ENCODE data around the gene NRTN. TPM values are rescaled to one million over a fixed set of nuclear protein-coding genes. Genes with fewer than 3 reads are reported as not detected.

NRTN gene
- total and polyA plus RNA-seq, 2 of the 13 experiments (the other 11 are each of a cell fraction or from before 2014, with no cell fraction given): 4.1 to 5.3 TPM

DNA sequence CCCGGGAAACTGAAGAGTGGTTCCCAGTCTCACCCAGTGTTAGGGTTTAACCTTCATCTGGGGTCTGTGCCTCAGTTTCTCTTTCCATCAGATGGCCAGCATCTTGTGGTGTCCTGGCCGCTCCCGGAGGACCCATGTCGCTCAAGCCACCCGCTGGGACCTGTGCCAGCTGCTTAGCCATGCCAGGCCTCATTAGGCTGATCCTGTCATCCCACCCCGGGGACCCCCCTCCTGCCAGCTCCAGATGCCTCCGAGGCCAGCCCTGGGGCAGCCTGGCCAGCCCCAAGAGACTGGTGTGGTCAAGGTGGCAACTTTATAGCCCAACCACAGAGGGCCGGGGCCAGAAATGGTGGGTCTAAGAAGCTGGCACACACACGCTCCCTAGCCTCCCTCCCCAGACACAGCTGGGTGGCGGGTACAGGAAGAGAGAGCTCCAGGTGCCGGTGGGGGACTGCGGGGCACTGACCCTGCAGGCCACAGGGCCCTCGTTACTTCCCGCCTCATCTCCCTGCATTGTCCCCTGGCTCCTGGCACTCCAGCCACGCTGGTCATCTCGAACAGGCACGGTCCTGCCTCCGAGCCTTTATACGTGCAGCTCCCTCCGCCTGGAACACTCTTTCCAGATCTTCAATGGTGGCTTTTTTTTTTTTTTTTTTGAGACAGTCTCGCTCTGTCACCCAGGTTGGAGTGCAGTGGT lies 3.4 kb downstream of the NRTN start:
- Histone ChIP-seq H3K4me3 (replicated peaks in 1 of 3; ENCODE audit: insufficient read depth in 1 of 3, low read depth in 2 of 3, low read length in 3 of 3) (no peak overlapping the region), H3K9me3 (ENCODE audit: low read length) (no peaks in the 10 kb centered on the region), H4K20me1 (ENCODE audit: insufficient read depth, low read length) (no peaks in the 10 kb centered on the region), H3K9ac (ENCODE audit: insufficient read depth, low read depth, low read length) (no peak overlapping the region), H3K79me2 (ENCODE audit: insufficient read depth, low read length) (no peaks in the 10 kb centered on the region), H3K27me3 (ENCODE audit: control insufficient read depth in 1 of 2, insufficient read depth in 2 of 2, low read length in 2 of 2) (no peaks in the 10 kb centered on the region), H3K4me2 (ENCODE audit: low read depth, low read length) (no peak overlapping the region), H3K36me3 (replicated peaks in 1 of 2; ENCODE audit: control insufficient read depth in 1 of 2, insufficient read depth in 2 of 2, low read length in 2 of 2) (no peaks in the 10 kb centered on the region), H3K4me1 (ENCODE audit: insufficient read depth, low read length) (peaks cover 32% of the 10 kb centered on the region), H2AFZ (ENCODE audit: low read length) (no peak overlapping the region), H3K27ac (ENCODE audit: extremely low read length, insufficient read depth, low read length) (no peak overlapping the region)
- DNase-seq (ENCODE audit: low spot score): no peak
- WGBS (ENCODE audit: low lambda C conversion rate): 97% methylated on average over 14 of the region's 21 CpGs
- in situ Hi-C loops (cut with HindIII; ENCODE audit: extremely low pct_ligation_motif_present, low pct_unique_long_range_greater_than_20kb): loop anchor here (5.0 kb wide), 1 partner anchor 84 kb away; no protein-coding TSS in a partner anchor
- no TSS peak for BruUV-seq (replicated peaks)
- ATAC-seq: no peak
- ChIA-PET CTCF (ENCODE audit: low intra/inter-chr PET ratio, low total read pairs) (no interaction called here), POLR2A (interaction anchor here (1.0 to 2.6 kb wide), 4 partner anchors 9 to 193 kb away, joined by 3 to 15 read pairs (median 5); partner anchors contain the start of genes NDUFA11 and VMAC)
- intact Hi-C loops (cut with micrococcal nuclease; ENCODE audit: unreplicated experiment): loop anchor here (10.0 kb wide), 1 partner anchor 217 kb away; no protein-coding TSS in a partner anchor
- no peak for TF ChIP-seq ZNF253 (CRISPR knock-in tag; IDR thresholded peaks at IDR 0.05; ENCODE audit: borderline replicate concordance)
- no peak for FAIRE-seq

DNA sequence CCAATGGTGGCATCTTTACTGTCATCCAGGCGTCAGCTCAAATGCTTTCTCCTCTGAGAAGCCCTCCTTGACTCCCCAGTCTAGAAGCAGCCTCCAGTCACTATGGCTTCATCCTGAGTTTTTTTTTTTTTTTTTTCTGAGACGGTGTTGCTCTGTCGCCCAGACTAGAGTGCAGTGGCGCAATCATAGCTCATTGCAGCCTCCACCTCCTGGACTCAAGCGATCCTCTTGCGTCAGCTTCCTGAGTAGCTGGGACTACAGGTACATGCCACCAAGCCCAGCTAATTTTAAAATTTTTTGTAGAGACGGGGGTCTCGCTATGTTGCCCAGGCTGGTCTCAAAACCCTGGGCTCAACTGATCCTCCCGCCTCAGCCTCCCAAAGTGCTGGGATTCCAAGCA lies 4.2 kb downstream of the NRTN start:
- in situ Hi-C loops (cut with HindIII; ENCODE audit: extremely low pct_ligation_motif_present, low pct_unique_long_range_greater_than_20kb): loop anchor here (5.0 kb wide), 1 partner anchor 83 kb away; no protein-coding TSS in a partner anchor
- Histone ChIP-seq H2AFZ (ENCODE audit: low read length) (no peak overlapping the region), H3K79me2 (ENCODE audit: insufficient read depth, low read length) (no peaks in the 10 kb centered on the region), H4K20me1 (ENCODE audit: insufficient read depth, low read length) (no peaks in the 10 kb centered on the region), H3K27me3 (ENCODE audit: control insufficient read depth in 1 of 2, insufficient read depth in 2 of 2, low read length in 2 of 2) (no peaks in the 10 kb centered on the region), H3K4me1 (ENCODE audit: insufficient read depth, low read length) (peaks cover 27% of the 10 kb centered on the region), H3K36me3 (replicated peaks in 1 of 2; ENCODE audit: control insufficient read depth in 1 of 2, insufficient read depth in 2 of 2, low read length in 2 of 2) (no peaks in the 10 kb centered on the region), H3K4me3 (replicated peaks in 1 of 3; ENCODE audit: insufficient read depth in 1 of 3, low read depth in 2 of 3, low read length in 3 of 3) (no peak overlapping the region), H3K9me3 (ENCODE audit: low read length) (no peaks in the 10 kb centered on the region), H3K9ac (ENCODE audit: insufficient read depth, low read depth, low read length) (no peak overlapping the region), H3K4me2 (ENCODE audit: low read depth, low read length) (no peak overlapping the region), H3K27ac (ENCODE audit: extremely low read length, insufficient read depth, low read length) (no peak overlapping the region)
- ChIA-PET CTCF (ENCODE audit: low intra/inter-chr PET ratio, low total read pairs) (no interaction called here), POLR2A (interaction anchor here (0.6 to 2.6 kb wide), 8 partner anchors 8 to 192 kb away, joined by 3 to 15 read pairs (median 4); partner anchors contain the start of genes DUS3L, NDUFA11 and VMAC)
- WGBS (ENCODE audit: low lambda C conversion rate): 67% methylated on average over 9 of the region's 9 CpGs
- FAIRE-seq (no peak), ATAC-seq (no peak), DNase-seq (ENCODE audit: low spot score) (no peak)
- intact Hi-C loops (cut with micrococcal nuclease; ENCODE audit: unreplicated experiment): loop anchor here (10.0 kb wide), 1 partner anchor 216 kb away; no protein-coding TSS in a partner anchor
- no TSS peak for BruUV-seq (replicated peaks)
- no peak for TF ChIP-seq ZNF747 (CRISPR knock-in tag; IDR thresholded peaks at IDR 0.05; ENCODE audit: borderline replicate concordance)
- peak; percentile 33; the same call in 1 of the 2 replicates for TF ChIP-seq GABPB1 (CRISPR knock-in tag; IDR thresholded peaks at IDR 0.05)
- TF ChIP-seq, protein P1, sequence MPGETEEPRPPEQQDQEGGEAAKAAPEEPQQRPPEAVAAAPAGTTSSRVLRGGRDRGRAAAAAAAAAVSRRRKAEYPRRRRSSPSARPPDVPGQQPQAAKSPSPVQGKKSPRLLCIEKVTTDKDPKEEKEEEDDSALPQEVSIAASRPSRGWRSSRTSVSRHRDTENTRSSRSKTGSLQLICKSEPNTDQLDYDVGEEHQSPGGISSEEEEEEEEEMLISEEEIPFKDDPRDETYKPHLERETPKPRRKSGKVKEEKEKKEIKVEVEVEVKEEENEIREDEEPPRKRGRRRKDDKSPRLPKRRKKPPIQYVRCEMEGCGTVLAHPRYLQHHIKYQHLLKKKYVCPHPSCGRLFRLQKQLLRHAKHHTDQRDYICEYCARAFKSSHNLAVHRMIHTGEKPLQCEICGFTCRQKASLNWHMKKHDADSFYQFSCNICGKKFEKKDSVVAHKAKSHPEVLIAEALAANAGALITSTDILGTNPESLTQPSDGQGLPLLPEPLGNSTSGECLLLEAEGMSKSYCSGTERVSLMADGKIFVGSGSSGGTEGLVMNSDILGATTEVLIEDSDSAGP (CRISPR knock-in tag; IDR thresholded peaks at IDR 0.05; ENCODE audit: borderline replicate concordance): no peak
- TF ChIP-seq ZNF484 (CRISPR knock-in tag; IDR thresholded peaks at IDR 0.05; ENCODE audit: borderline replicate concordance, low read depth): no peak
- no peak for TF ChIP-seq ZBTB3 (CRISPR knock-in tag; IDR thresholded peaks at IDR 0.05; ENCODE audit: borderline replicate concordance, low read depth)
- no peak for TF ChIP-seq PAF1 (CRISPR knock-in tag; IDR thresholded peaks at IDR 0.05)
- 0 out of 2 replicates have a peak, but pooled peaks have one; percentile 37 for TF ChIP-seq GATAD2A (CRISPR knock-in tag; IDR thresholded peaks at IDR 0.05)
- TF ChIP-seq, protein P2, sequence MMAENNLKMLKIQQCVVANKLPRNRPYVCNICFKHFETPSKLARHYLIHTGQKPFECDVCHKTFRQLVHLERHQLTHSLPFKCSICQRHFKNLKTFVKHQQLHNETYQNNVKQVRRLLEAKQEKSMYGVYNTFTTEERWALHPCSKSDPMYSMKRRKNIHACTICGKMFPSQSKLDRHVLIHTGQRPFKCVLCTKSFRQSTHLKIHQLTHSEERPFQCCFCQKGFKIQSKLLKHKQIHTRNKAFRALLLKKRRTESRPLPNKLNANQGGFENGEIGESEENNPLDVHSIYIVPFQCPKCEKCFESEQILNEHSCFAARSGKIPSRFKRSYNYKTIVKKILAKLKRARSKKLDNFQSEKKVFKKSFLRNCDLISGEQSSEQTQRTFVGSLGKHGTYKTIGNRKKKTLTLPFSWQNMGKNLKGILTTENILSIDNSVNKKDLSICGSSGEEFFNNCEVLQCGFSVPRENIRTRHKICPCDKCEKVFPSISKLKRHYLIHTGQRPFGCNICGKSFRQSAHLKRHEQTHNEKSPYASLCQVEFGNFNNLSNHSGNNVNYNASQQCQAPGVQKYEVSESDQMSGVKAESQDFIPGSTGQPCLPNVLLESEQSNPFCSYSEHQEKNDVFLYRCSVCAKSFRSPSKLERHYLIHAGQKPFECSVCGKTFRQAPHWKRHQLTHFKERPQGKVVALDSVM (CRISPR knock-in tag; IDR thresholded peaks at IDR 0.05): peak; percentile 82
- TF ChIP-seq, protein P3, sequence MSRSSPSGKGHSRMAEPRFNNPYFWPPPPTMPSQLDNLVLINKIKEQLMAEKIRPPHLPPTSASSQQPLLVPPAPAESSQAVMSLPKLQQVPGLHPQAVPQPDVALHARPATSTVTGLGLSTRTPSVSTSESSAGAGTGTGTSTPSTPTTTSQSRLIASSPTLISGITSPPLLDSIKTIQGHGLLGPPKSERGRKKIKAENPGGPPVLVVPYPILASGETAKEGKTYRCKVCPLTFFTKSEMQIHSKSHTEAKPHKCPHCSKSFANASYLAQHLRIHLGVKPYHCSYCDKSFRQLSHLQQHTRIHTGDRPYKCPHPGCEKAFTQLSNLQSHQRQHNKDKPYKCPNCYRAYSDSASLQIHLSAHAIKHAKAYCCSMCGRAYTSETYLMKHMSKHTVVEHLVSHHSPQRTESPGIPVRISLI (CRISPR knock-in tag; IDR thresholded peaks at IDR 0.05; ENCODE audit: borderline replicate concordance): peak; percentile 68; the same call in 1 of the 2 replicates
